ENCODE results near the gene SPATA3.
"Not testable (repeated sequence)": the region's sequence is repeated elsewhere in the genome, so short reads cannot be mapped to it uniquely, and the experiment has no call there.

Gene SPATA3

GRCh38 chr2:230996661-230997060, 740 bp downstream of the SPATA3 start:
- no peak for DNase-seq (ENCODE audit: low read depth in 3 of 3)

GRCh38 chr2:230998882-230999281, 3.0 kb downstream of the SPATA3 start:
- DNase-seq (ENCODE audit: low read depth in 3 of 3), result no peak

GRCh38 chr2:230999477-230999876, 3.6 kb downstream of the SPATA3 start:
- DNase-seq (ENCODE audit: low read depth in 3 of 3), result no peak

GRCh38 chr2:231000211-231000904, 4.4 kb downstream of the SPATA3 start:
- DNase-seq (ENCODE audit: low read depth in 3 of 3), result no peak

GRCh38 chr2:231001036-231001435, 5.1 kb downstream of the SPATA3 start:
- DNase-seq (ENCODE audit: low read depth in 3 of 3), result no peak

- no peak for DNase-seq (ENCODE audit: low read depth in 3 of 3)
These were observed 6.0 kb downstream of the SPATA3 start for GRCh38 chr2:231001921-231002320.

- no peak for DNase-seq (ENCODE audit: low read depth in 3 of 3)
These were observed 6.7 kb downstream of the SPATA3 start for GRCh38 chr2:231002641-231003040.

GRCh38 chr2:231003186-231003585, 7.3 kb downstream of the SPATA3 start:
- DNase-seq (ENCODE audit: low read depth in 3 of 3), result no peak

GRCh38 chr2:231004930-231005329, 9.0 kb downstream of the SPATA3 start:
- not testable (repeated sequence) for DNase-seq (ENCODE audit: low read depth in 3 of 3)

- DNase-seq (ENCODE audit: low read depth in 3 of 3), result no peak
These were observed 11.6 kb downstream of the SPATA3 start for GRCh38 chr2:231007286-231008098.

GRCh38 chr2:231008131-231008530, 12.2 kb downstream of the SPATA3 start:
- no peak for DNase-seq (ENCODE audit: low read depth in 3 of 3)

- no peak for DNase-seq (ENCODE audit: low read depth in 3 of 3)
These were observed 13.5 kb downstream of the SPATA3 start for GRCh38 chr2:231009236-231009919.

- DNase-seq (ENCODE audit: low read depth in 3 of 3), result no peak
These were observed 14.3 kb downstream of the SPATA3 start for GRCh38 chr2:231010201-231010730.

- no peak for DNase-seq (ENCODE audit: low read depth in 3 of 3)
These were observed 15.6 kb downstream of the SPATA3 start for GRCh38 chr2:231011526-231011925.

- no peak for DNase-seq (ENCODE audit: low read depth in 3 of 3)
These were observed 16.5 kb downstream of the SPATA3 start for GRCh38 chr2:231012463-231012862.

GRCh38 chr2:231013820-231014219, 17.9 kb downstream of the SPATA3 start:
- DNase-seq (ENCODE audit: low read depth in 3 of 3), result no peak

GRCh38 chr2:231015478-231015877, 19.6 kb downstream of the SPATA3 start:
- no peak for DNase-seq (ENCODE audit: low read depth in 3 of 3)

- no peak for DNase-seq (ENCODE audit: low read depth in 3 of 3)
These were observed 20.0 kb downstream of the SPATA3 start for GRCh38 chr2:231015926-231016325.

- DNase-seq (ENCODE audit: low read depth in 3 of 3), result no peak
These were observed 20.8 kb downstream of the SPATA3 start for GRCh38 chr2:231016566-231017230.

- DNase-seq (ENCODE audit: low read depth in 3 of 3), result no peak
These were observed 21.3 kb downstream of the SPATA3 start for GRCh38 chr2:231017231-231017598.

GRCh38 chr2:231018184-231018583, 22.3 kb downstream of the SPATA3 start:
- DNase-seq (ENCODE audit: low read depth in 3 of 3), result no peak

- not testable (repeated sequence) for DNase-seq (ENCODE audit: low read depth in 3 of 3)
These were observed 29.1 kb downstream of the SPATA3 start for GRCh38 chr2:231025059-231025458.
